K562 (cell line): Measurements from ENCODE around the gene TNIK. TPM values are rescaled to one million over a fixed set of nuclear protein-coding genes. Genes with fewer than 3 reads are reported as not detected.

Experiments
- ATAC-seq: fragments of 200-7000 bp; cut with Tn5 transposase; 3 replicates; pipeline ENCODE4 v1.9.1; 2020; ENCODE audit warnings: moderate library complexity
- BruUV-seq: library from RNA; stranded (reverse); fragments of 400-500 nt; replicated peaks from 2 replicates; lab custom pipeline; 2021; lab: Mats Ljungman, UMichigan
- CTCF ChIA-PET: fragments of 300-600 bp; formaldehyde crosslinking; extraction: SDS; loops from one replicate; lab custom pipeline; 2021; ENCODE audit warnings: low intra/inter-chr PET ratio; lab: Yijun Ruan, JAX
- POLR2A ChIA-PET: fragments of 300-600, 350-650 bp; sonication (Branson Sonifier 250); formaldehyde crosslinking; extraction: SDS; loops from one replicate; lab custom pipeline; 2021; ENCODE audit warnings: antibody characterized with exemption, inconsistent platforms; lab: Yijun Ruan, JAX
- DNase-seq, 4 experiments: peaks; one replicate each; pipeline versions ENCODE4 v3.0.0 to v3.0.0-alpha.2; 2011 to 2018; ENCODE audit warnings: low spot score in 3 of 4, mixed read lengths in 3 of 4; ENCODE audit errors: extremely low read depth in 1 of 4
- FAIRE-seq: peaks from 2 replicates; lab custom pipeline; 2011; peaks lifted over from hg19 to GRCh38; lab: Jason Lieb, UNC
- H2AFZ ChIP-seq: 2 replicates; pipeline ENCODE4 v1.6.0; 2011; ENCODE audit warnings: low read depth, low read length, control low read depth, inconsistent platforms
- H3K27ac ChIP-seq: fragments of 200-600 bp; 3 replicates; pipeline ENCODE4 v1.8.0; 2011; ENCODE audit warnings: low read depth, mild to moderate bottlenecking, control low read depth, inconsistent platforms, low read length, moderate library complexity, mixed read lengths; ENCODE audit errors: extremely low read depth
- H3K27me3 ChIP-seq, 2 experiments: fragments of 300-600 bp in 1 of 2; 2 replicates in 1 of 2; 3 replicates in 1 of 2; pipeline versions ENCODE4 v1.6.0 to v1.8.0; 2011; ENCODE audit warnings: inconsistent platforms in 2 of 2, low read length in 2 of 2, mild to moderate bottlenecking in 1 of 2, mixed read lengths in 1 of 2, moderate library complexity in 1 of 2; ENCODE audit not compliant: control insufficient read depth in 2 of 2, insufficient read depth in 2 of 2
- H3K36me3 ChIP-seq: fragments of 300-600 bp; 3 replicates; pipeline ENCODE4 v1.8.0; 2011; ENCODE audit warnings: mild to moderate bottlenecking, low read length, inconsistent platforms; ENCODE audit not compliant: control insufficient read depth, insufficient read depth
- H3K4me1 ChIP-seq, 2 experiments: fragments of 200-600 bp in 1 of 2; replicated peaks in 1 of 2; 2 replicates in 1 of 2; 3 replicates in 1 of 2; pipeline versions ENCODE4 v1.5.1 to v1.8.0; 2011; ENCODE audit warnings: inconsistent platforms in 2 of 2, low read length in 2 of 2, mild to moderate bottlenecking in 1 of 2, mixed read lengths in 1 of 2, moderate library complexity in 1 of 2; ENCODE audit not compliant: control insufficient read depth in 2 of 2, insufficient read depth in 2 of 2
- H3K4me2 ChIP-seq: 2 replicates; pipeline ENCODE4 v1.6.1; 2011; ENCODE audit warnings: low read length, control low read depth, inconsistent platforms, mixed read lengths; ENCODE audit not compliant: insufficient read depth
- H3K4me3 ChIP-seq: fragments of 200-600 bp; sonication (generic), shearing (Covaris generic); 2 replicates; pipeline ENCODE4 v1.5.1; 2016; ENCODE audit warnings: control low read depth, inconsistent platforms
- H3K79me2 ChIP-seq: fragments of 200-600 bp; 3 replicates; pipeline ENCODE4 v1.8.0; 2011; ENCODE audit warnings: low read length, inconsistent platforms; ENCODE audit not compliant: control insufficient read depth, insufficient read depth
- H3K9ac ChIP-seq, 2 experiments: 2 replicates each; pipeline versions ENCODE4 v1.6.0 to v1.6.1; 2011; ENCODE audit warnings: low read depth in 2 of 2, low read length in 2 of 2, control low read depth in 1 of 2, inconsistent platforms in 1 of 2, mild to moderate bottlenecking in 1 of 2, mixed read lengths in 1 of 2; ENCODE audit not compliant: insufficient read depth in 1 of 2
- H3K9me1 ChIP-seq: one replicate; pipeline ENCODE4 v1.6.0; 2011; ENCODE audit warnings: inconsistent platforms, mild to moderate bottlenecking, low read length, moderate library complexity; ENCODE audit not compliant: control insufficient read depth, insufficient read depth
- H3K9me3 ChIP-seq: replicated peaks from 2 replicates; pipeline ENCODE4 v1.5.1; 2011; ENCODE audit warnings: low read depth, low read length, inconsistent platforms; ENCODE audit not compliant: control insufficient read depth, insufficient read depth
- H4K20me1 ChIP-seq: replicated peaks from 2 replicates; pipeline ENCODE4 v1.6.1; 2011; ENCODE audit warnings: low read length, inconsistent platforms, mixed read lengths; ENCODE audit not compliant: control insufficient read depth, insufficient read depth
- ATF4 ChIP-seq: fragments of 450-650 bp; formaldehyde crosslinking; IDR thresholded peaks from 2 replicates; pipeline ENCODE4 v1.4.0; 2022; ENCODE audit warnings: mild to moderate bottlenecking, moderate library complexity
- FOXA1 ChIP-seq: fragments of 450-650 bp; IDR thresholded peaks from 2 replicates; pipeline ENCODE4 v1.6.1; 2016; ENCODE audit warnings: mild to moderate bottlenecking, borderline replicate concordance
- HCFC1 ChIP-seq: IDR thresholded peaks from 2 replicates; pipeline ENCODE4 v1.6.1; 2012; ENCODE audit warnings: low read depth, low read length, improper control_type of control experiment
- KAT2B ChIP-seq: IDR thresholded peaks from one replicate; pipeline ENCODE4 v1.6.1; 2012; ENCODE audit warnings: low read depth, mild to moderate bottlenecking, control low read depth, inconsistent platforms, low read length, moderate library complexity
- MAFK ChIP-seq: IDR thresholded peaks from 2 replicates; pipeline ENCODE4 v1.6.1; 2011; ENCODE audit warnings: low read length, improper control_type of control experiment
- MBD2 ChIP-seq: sonication (generic); IDR thresholded peaks from 2 replicates; pipeline ENCODE4 v1.6.1; 2016; ENCODE audit warnings: low read depth, borderline replicate concordance
- MECOM ChIP-seq: fragments of 250-450 bp; sonication (Bioruptor Pico); IDR thresholded peaks from 2 replicates; pipeline ENCODE4 v1.8.0; 2022; ENCODE audit warnings: inconsistent platforms
- MYNN ChIP-seq, 2 experiments: sonication (generic); formaldehyde crosslinking in 1 of 2; IDR thresholded peaks; 2 replicates each; pipeline versions ENCODE4 v1.5.0 to v1.6.1; 2016 to 2020; ENCODE audit warnings: antibody characterized with exemption in 1 of 2, missing genetic modification reagents in 1 of 2
- NEUROD1 ChIP-seq: fragments of 150-350 bp; IDR thresholded peaks from 2 replicates; pipeline ENCODE4 v1.6.1; 2014; ENCODE audit warnings: borderline replicate concordance, low read length, low read depth; ENCODE audit not compliant: partially characterized antibody
- NFE2L1 ChIP-seq: fragments of 450-650 bp; IDR thresholded peaks from 2 replicates; pipeline ENCODE4 v1.6.1; 2016; ENCODE audit warnings: missing genetic modification characterization, low read depth, mild to moderate bottlenecking, missing compliant biosample characterization, moderate library complexity, borderline replicate concordance
- NFYB ChIP-seq: IDR thresholded peaks from 2 replicates; pipeline ENCODE4 v1.6.1; 2011; ENCODE audit warnings: mild to moderate bottlenecking, moderate library complexity; ENCODE audit not compliant: insufficient read length; ENCODE audit errors: extremely low read depth
- NR0B1 ChIP-seq: fragments of 450-650 bp; IDR thresholded peaks from one replicate; pipeline ENCODE4 v1.6.1; 2018; ENCODE audit warnings: mild to moderate bottlenecking, moderate library complexity; ENCODE audit not compliant: partially characterized antibody
- POLR3G ChIP-seq: IDR thresholded peaks from 2 replicates; pipeline ENCODE4 v1.6.1; 2011; ENCODE audit not compliant: insufficient read length, insufficient replicate concordance; ENCODE audit errors: extremely low read depth
- SAP30 ChIP-seq: fragments of 200-600 bp; sonication (generic); IDR thresholded peaks from 2 replicates; pipeline ENCODE4 v1.6.1; 2012; ENCODE audit warnings: borderline replicate concordance, low read depth, mild to moderate bottlenecking, moderate library complexity, low read length, control low read depth, inconsistent platforms; ENCODE audit not compliant: insufficient read depth, poor library complexity, severe bottlenecking
- TRIM24 ChIP-seq, 2 experiments: fragments of 450-650 bp; IDR thresholded peaks; 2 replicates each; pipeline ENCODE4 v1.6.1; 2016
- ZNF124 ChIP-seq: sonication (generic); formaldehyde crosslinking; IDR thresholded peaks from 2 replicates; pipeline ENCODE4 v1.8.1; 2022; ENCODE audit warnings: missing genetic modification reagents
- ZNF224 ChIP-seq: sonication (generic); formaldehyde crosslinking; IDR thresholded peaks from 2 replicates; pipeline ENCODE4 v1.8.0; 2022; ENCODE audit warnings: mild to moderate bottlenecking, missing genetic modification reagents
- ZNF766 ChIP-seq: fragments of 200-800 bp; sonication (Bioruptor generic); conservative IDR thresholded peaks from 2 replicates; pipeline ENCODE4 v1.6.1; 2016; ENCODE audit warnings: missing genetic modification characterization, missing compliant biosample characterization
- WGBS: fragments of 100-300 bp; shearing (Covaris generic); methylation state at CpG from one replicate; pipeline ENCODE4 v1.1.6; 2016; ENCODE audit warnings: low coverage, mixed read lengths; ENCODE audit not compliant: insufficient coverage; ENCODE audit errors: missing lambda C conversion rate; 5-methylcytosine and 5-hydroxymethylcytosine counted together
- in situ Hi-C: fragments of 300-500 bp; cut with MboI; formaldehyde crosslinking; loops from 4 replicates; pipeline ENCODE4 v1.15.0; 2018; ENCODE audit warnings: inconsistent platforms, mixed read lengths
- intact Hi-C: fragments of 100-400 bp; cut with micrococcal nuclease; formaldehyde crosslinking; loops from 2 replicates; pipeline ENCODE4 v1.14.2; 2022
- polyA plus RNA-seq, 8 experiments: library from polyadenylated mRNA; depleted of rRNA in 4 of 8; stranded (reverse) in 5 of 8; unstranded in 3 of 8; fragments of >200 nt; fragmentation: Nextera tagmentation in 2 of 8; fragmentation: Illumina TruSeq in 1 of 8; extraction: Ambion mirVana in 2 of 8; extraction: Trizol in 1 of 8; gene quantifications; 2 replicates each; pipeline versions ENCODE4 v1.2.1 to v1.2.3, GENCODE V29; 2011 to 2014; ENCODE audit warnings: inconsistent platforms in 1 of 8, missing spikeins in 1 of 8
- total RNA-seq, 7 experiments: library from RNA; depleted of rRNA in 6 of 7; stranded (reverse); fragments of >200 nt in 6 of 7; fragmentation: Illumina TruSeq in 2 of 7; extraction: Trizol in 2 of 7; gene quantifications; 2 replicates each; pipeline versions ENCODE4 v1.2.1 to v1.2.3, GENCODE V29; 2011 to 2021; ENCODE audit warnings: low replicate concordance in 1 of 7

The TNIK gene
- total and polyA plus RNA-seq, 9 of the 15 experiments (the other 6 are each of a cell fraction or from before 2014, with no cell fraction given), result 6.6 to 39.0 (median 24.7) TPM

- H3K9me3 ChIP-seq, result no peaks in the 10 kb centered on the region
- no TSS peak for BruUV-seq
- no peak for ATAC-seq
- intact Hi-C loops (no loop called here), in situ Hi-C loops (no loop called here)
- TF ChIP-seq MYNN (IDR thresholded peaks at IDR 0.05) (no peak), MYNN (CRISPR knock-in tag; IDR thresholded peaks at IDR 0.05) (no peak), NFE2L1 (no peak), NR0B1 (no peak), ZNF124 (no peak), KAT2B (no peak), NEUROD1 (no peak), ZNF766 (CRISPR knock-in tag) (no peak), MBD2 (no peak), POLR3G (no peak), TRIM24 (IDR thresholded peaks at IDR 0.05) (no peak), HCFC1 (no peak), NFYB (no peak), MECOM (CRISPR knock-in tag) (no peak), ZNF224 (CRISPR knock-in tag) (no peak), MAFK (no peak), FOXA1 (no peak), SAP30 (no peak), ATF4 (no peak)
- H3K79me2 ChIP-seq, result peaks cover 51% of the 10 kb centered on the region
- CTCF ChIA-PET, result no interaction called here
- no peak overlapping the region for H3K27ac ChIP-seq
- H3K4me3 ChIP-seq, result no peak overlapping the region
- H4K20me1 ChIP-seq, result peaks cover 14% of the 10 kb centered on the region
- H3K9me1 ChIP-seq, result no peaks in the 10 kb centered on the region
- POLR2A ChIA-PET, result interaction anchor here (1.1 to 2.2 kb wide), 2 partner anchors 15 to 20 kb away, joined by 3 to 7 read pairs; no protein-coding TSS in a partner anchor
- peaks cover 0 to 11% of the 10 kb centered on the region in 2 experiments; a peak in 2 of 5 replicates for H3K4me1 ChIP-seq
- no peaks in the 10 kb centered on the region for H3K27me3 ChIP-seq
- 69% methylated on average over 1 of the region's 1 CpG for WGBS
- H3K4me2 ChIP-seq, result no peak overlapping the region
- no peak for FAIRE-seq
- H2AFZ ChIP-seq, result no peak overlapping the region
- no peaks in the 10 kb centered on the region for H3K36me3 ChIP-seq
- no peak overlapping the region for H3K9ac ChIP-seq
- no peak for DNase-seq
Observed at GRCh38 chr3:171417137-171417536, 43.1 kb downstream of the TNIK start.
